ENCODE measurements around the gene NPAS3. TPM values are rescaled to one million over a fixed set of nuclear protein-coding genes. Genes with fewer than 3 reads are reported as not detected.
A peak's percentile ranks its signal among the peaks of the same experiment; 100 is the strongest.

Gene NPAS3
- total RNA-seq, 1 experiment from 2014 or later: not detected

DNA sequence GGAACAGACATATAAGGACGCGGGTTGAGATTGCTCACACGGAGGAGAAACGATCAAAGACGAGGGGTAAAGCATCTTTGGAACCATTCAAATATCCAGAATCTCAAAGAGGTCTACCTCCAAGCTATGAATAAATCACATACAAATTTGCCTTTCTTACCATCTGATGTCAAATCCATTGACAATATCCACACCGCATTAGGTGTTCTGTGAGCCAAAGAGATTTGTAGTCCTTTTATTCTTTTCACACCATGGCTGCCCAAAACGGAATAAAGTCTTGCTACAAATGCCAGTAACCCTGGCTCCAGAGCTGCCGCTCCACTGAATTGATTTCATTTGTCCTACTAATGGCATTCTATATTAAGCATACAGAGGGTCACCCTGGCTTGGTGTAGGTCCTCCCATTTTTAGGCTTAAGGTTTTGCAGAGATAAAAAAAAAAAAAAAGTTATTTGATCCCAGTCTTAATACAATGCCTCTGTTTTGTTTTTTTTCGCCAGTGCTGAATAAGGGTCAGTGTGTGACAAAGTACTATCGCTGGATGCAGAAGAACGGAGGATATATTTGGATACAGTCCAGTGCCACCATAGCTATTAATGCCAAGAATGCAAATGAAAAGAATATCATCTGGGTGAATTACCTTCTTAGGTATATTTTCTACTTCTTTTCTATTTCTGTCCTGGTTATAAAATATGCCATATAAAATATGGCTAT lies 854.9 kb downstream of the NPAS3 start:
- ChIA-PET CTCF (interaction anchor here (0.9 to 2.0 kb wide), 11 partner anchors 11 to 1216 kb away, joined by 3 to 26 read pairs (median 5); no protein-coding TSS in a partner anchor), POLR2A (no interaction called here), RAD21 (ENCODE audit: low non-redundant PET in 1 of 2, low total read pairs in 2 of 2, uncharacterized antibody in 2 of 2, unreplicated experiment in 2 of 2) (interaction anchor here (0.7 to 1.2 kb wide), 3 partner anchors 9 to 305 kb away, joined by 3 to 4 read pairs (median 3); no protein-coding TSS in a partner anchor)
- Histone ChIP-seq H3K9ac (ENCODE audit: low read length) (no peak overlapping the region), H3K36me3 (ENCODE audit: control insufficient read depth in 1 of 2, insufficient read depth in 2 of 2, low read length in 2 of 2) (no peaks in the 10 kb centered on the region), H3K9me3 (ENCODE audit: control insufficient read depth in 1 of 2, insufficient read depth in 1 of 2, low read depth in 1 of 2, low read length in 2 of 2) (no peaks in the 10 kb centered on the region), H3K4me3 (replicated peaks in 1 of 2; ENCODE audit: low read depth in 1 of 2, low read length in 2 of 2) (no peak overlapping the region), H3K79me2 (ENCODE audit: insufficient read depth, low read length) (no peaks in the 10 kb centered on the region), H3K27ac (ENCODE audit: low read depth, low read length) (no peak overlapping the region), H3K9me2 (ENCODE audit: insufficient read depth) (no peaks in the 10 kb centered on the region), H4K20me1 (ENCODE audit: insufficient read depth) (no peaks in the 10 kb centered on the region), H3K27me3 (ENCODE audit: insufficient read depth, low read length) (peaks cover 45% of the 10 kb centered on the region), H2AFZ (ENCODE audit: low read depth, low read length, poor library complexity, severe bottlenecking) (no peak overlapping the region), H3K4me1 (ENCODE audit: control insufficient read depth in 1 of 2, insufficient read depth in 2 of 2, low read length in 2 of 2) (peaks cover 3 to 6% of the 10 kb centered on the region in 2 experiments; a peak in 1 of 4 replicates), H3K4me2 (ENCODE audit: low read length) (peak overlapping the region; percentile 21; the same call in 1 of the 2 replicates)
- intact Hi-C loops (cut with micrococcal nuclease): loop anchor here (5.0 kb wide), 1 partner anchor 316 kb away; no protein-coding TSS in a partner anchor
- no peak for DNase-seq (ENCODE audit: low read depth, low spot score)
- ATAC-seq: no peak
- TF ChIP-seq EZH2phosphoT487 (IDR thresholded peaks at IDR 0.05; ENCODE audit: borderline replicate concordance) (no peak), JUND (IDR thresholded peaks at IDR 0.05) (no peak), RAD21 (IDR thresholded peaks at IDR 0.05; ENCODE audit: low read depth) (no peak), YY1 (IDR thresholded peaks at IDR 0.05; ENCODE audit: extremely low read depth, insufficient replicate concordance, low read depth, low read length) (no peak), FOSL1 (IDR thresholded peaks at IDR 0.05; ENCODE audit: low read depth) (no peak)
- TF ChIP-seq, protein P1, sequence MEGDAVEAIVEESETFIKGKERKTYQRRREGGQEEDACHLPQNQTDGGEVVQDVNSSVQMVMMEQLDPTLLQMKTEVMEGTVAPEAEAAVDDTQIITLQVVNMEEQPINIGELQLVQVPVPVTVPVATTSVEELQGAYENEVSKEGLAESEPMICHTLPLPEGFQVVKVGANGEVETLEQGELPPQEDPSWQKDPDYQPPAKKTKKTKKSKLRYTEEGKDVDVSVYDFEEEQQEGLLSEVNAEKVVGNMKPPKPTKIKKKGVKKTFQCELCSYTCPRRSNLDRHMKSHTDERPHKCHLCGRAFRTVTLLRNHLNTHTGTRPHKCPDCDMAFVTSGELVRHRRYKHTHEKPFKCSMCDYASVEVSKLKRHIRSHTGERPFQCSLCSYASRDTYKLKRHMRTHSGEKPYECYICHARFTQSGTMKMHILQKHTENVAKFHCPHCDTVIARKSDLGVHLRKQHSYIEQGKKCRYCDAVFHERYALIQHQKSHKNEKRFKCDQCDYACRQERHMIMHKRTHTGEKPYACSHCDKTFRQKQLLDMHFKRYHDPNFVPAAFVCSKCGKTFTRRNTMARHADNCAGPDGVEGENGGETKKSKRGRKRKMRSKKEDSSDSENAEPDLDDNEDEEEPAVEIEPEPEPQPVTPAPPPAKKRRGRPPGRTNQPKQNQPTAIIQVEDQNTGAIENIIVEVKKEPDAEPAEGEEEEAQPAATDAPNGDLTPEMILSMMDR (IDR thresholded peaks at IDR 0.05 in 2 of 3, conservative IDR thresholded peaks at IDR 0.05 in 1 of 3; ENCODE audit: borderline replicate concordance in 1 of 3, insufficient read depth in 1 of 3, low read depth in 2 of 3, low read length in 2 of 3): no peak
- TF ChIP-seq, protein P2, sequence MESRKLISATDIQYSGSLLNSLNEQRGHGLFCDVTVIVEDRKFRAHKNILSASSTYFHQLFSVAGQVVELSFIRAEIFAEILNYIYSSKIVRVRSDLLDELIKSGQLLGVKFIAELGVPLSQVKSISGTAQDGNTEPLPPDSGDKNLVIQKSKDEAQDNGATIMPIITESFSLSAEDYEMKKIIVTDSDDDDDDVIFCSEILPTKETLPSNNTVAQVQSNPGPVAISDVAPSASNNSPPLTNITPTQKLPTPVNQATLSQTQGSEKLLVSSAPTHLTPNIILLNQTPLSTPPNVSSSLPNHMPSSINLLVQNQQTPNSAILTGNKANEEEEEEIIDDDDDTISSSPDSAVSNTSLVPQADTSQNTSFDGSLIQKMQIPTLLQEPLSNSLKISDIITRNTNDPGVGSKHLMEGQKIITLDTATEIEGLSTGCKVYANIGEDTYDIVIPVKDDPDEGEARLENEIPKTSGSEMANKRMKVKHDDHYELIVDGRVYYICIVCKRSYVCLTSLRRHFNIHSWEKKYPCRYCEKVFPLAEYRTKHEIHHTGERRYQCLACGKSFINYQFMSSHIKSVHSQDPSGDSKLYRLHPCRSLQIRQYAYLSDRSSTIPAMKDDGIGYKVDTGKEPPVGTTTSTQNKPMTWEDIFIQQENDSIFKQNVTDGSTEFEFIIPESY (IDR thresholded peaks at IDR 0.05; ENCODE audit: extremely low read depth, insufficient replicate concordance, low read length): no peak
- no TSS peak for BruUV-seq (replicated peaks)
